H1 (cell line): ENCODE data around the gene UNC93A.

Source experiments
- CHD7 ChIP-seq: fragments of 300-600 bp; sonication (generic); IDR thresholded peaks from 2 replicates; pipeline ENCODE4 v1.7.1; 2012; ENCODE audit warnings: low read length, moderate library complexity, mild to moderate bottlenecking, inconsistent platforms; ENCODE audit not compliant: insufficient replicate concordance
- CTCF ChIP-seq, 3 experiments: IDR thresholded peaks; 1 replicate in 2 of 3; 2 replicates in 1 of 3; pipeline versions ENCODE4 v1.5.1 to v1.6.1; 2011; ENCODE audit warnings: low read length in 3 of 3, mild to moderate bottlenecking in 3 of 3, inconsistent platforms in 2 of 3, low read depth in 1 of 3, moderate library complexity in 1 of 3; ENCODE audit not compliant: insufficient read depth in 1 of 3; ENCODE audit errors: control extremely low read depth in 1 of 3
- EZH2 ChIP-seq: fragments of 200-600 bp; sonication (generic); IDR thresholded peaks from 2 replicates; pipeline ENCODE4 v1.7.1; 2012; ENCODE audit warnings: low read depth, mild to moderate bottlenecking, moderate library complexity, low read length, inconsistent platforms; ENCODE audit not compliant: severe bottlenecking
- GABPA ChIP-seq: IDR thresholded peaks from 2 replicates; pipeline ENCODE4 v1.6.1; 2011; ENCODE audit warnings: mild to moderate bottlenecking, low read length, moderate library complexity, borderline replicate concordance; ENCODE audit not compliant: insufficient read depth
- PHF8 ChIP-seq: fragments of 200-600 bp; sonication (generic); conservative IDR thresholded peaks from 2 replicates; pipeline ENCODE4 v1.7.1; 2012; ENCODE audit warnings: low read depth, mild to moderate bottlenecking, inconsistent platforms, low read length, moderate library complexity
- RNF2 ChIP-seq: fragments of 200-900, 300-1000 bp; sonication (generic); IDR thresholded peaks from 2 replicates; pipeline ENCODE4 v1.7.1; 2016; ENCODE audit warnings: borderline replicate concordance, low read depth, mild to moderate bottlenecking, antibody characterized with exemption, low read length; ENCODE audit not compliant: poor library complexity, severe bottlenecking; ENCODE audit errors: missing control alignments
- SIN3A ChIP-seq, 2 experiments: IDR thresholded peaks in 1 of 2; conservative IDR thresholded peaks in 1 of 2; 2 replicates each; pipeline ENCODE4 v1.6.1; 2011 to 2012; ENCODE audit warnings: low read length in 2 of 2, improper control_type of control experiment in 1 of 2, low read depth in 1 of 2, mild to moderate bottlenecking in 1 of 2
- SUZ12 ChIP-seq: fragments of 200-600 bp; sonication (generic); IDR thresholded peaks from 2 replicates; pipeline ENCODE4 v1.6.1; 2012; ENCODE audit warnings: mild to moderate bottlenecking, inconsistent platforms, low read length, moderate library complexity, mixed read lengths
- TAF7 ChIP-seq: optimal IDR thresholded peaks from 2 replicates; pipeline ENCODE3; 2011; ENCODE audit warnings: low read depth, mild to moderate bottlenecking, inconsistent platforms, low read length, moderate library complexity, borderline replicate concordance
- YY1 ChIP-seq: IDR thresholded peaks from 2 replicates; pipeline ENCODE4 v1.6.1; 2011; ENCODE audit warnings: low read depth, mild to moderate bottlenecking, low read length

GRCh38 chr6:167255918-167256553 is 35.1 kb upstream of the UNC93A start:
- TF ChIP-seq CTCF (IDR thresholded peaks at IDR 0.05; ENCODE audit: control extremely low read depth in 1 of 3, insufficient read depth in 1 of 3, low read depth in 1 of 3, low read length in 3 of 3) (peak in 2 of 3 experiments; percentile 49 to 53; a peak in 3 of 4 replicates), RNF2 (no peak), TAF7 (no peak), SIN3A (conservative IDR thresholded peaks at IDR 0.05 in 1 of 2, IDR thresholded peaks at IDR 0.05 in 1 of 2; ENCODE audit: low read depth in 1 of 2, low read length in 2 of 2) (no peak), YY1 (no peak), CHD7 (no peak), GABPA (no peak), PHF8 (no peak), EZH2 (no peak), SUZ12 (no peak)
